HEK293 (cell line): ENCODE measurements around the gene ECI1.

Experiments
- BCL11B ChIP-seq: fragments of 450-650 bp; formaldehyde crosslinking; IDR thresholded peaks from 2 replicates; pipeline ENCODE4 v1.5.1; 2016; ENCODE audit warnings: low read depth, missing biosample characterization, missing genetic modification characterization
- HOXA7 ChIP-seq: sonication (generic); formaldehyde crosslinking; IDR thresholded peaks from 2 replicates; pipeline ENCODE4 v1.8.1; 2022; ENCODE audit warnings: missing genetic modification reagents, borderline replicate concordance
- KLF10 ChIP-seq: fragments of 450-650 bp; IDR thresholded peaks from 2 replicates; pipeline ENCODE4 v1.5.1; 2018; ENCODE audit warnings: missing biosample characterization, mild to moderate bottlenecking, missing genetic modification characterization
- ZBTB8A ChIP-seq: fragments of 450-650 bp; formaldehyde crosslinking; IDR thresholded peaks from 2 replicates; pipeline ENCODE4 v1.5.1; 2016; ENCODE audit warnings: missing biosample characterization, missing genetic modification characterization
- ZNF274 ChIP-seq, 2 experiments: fragments of 200-500 bp in 1 of 2; fragments of 450-650 bp in 1 of 2; sonication (Bioruptor generic) in 1 of 2; formaldehyde crosslinking in 1 of 2; IDR thresholded peaks; 2 replicates each; pipeline versions ENCODE4 v1.5.1 to v1.6.1; 2014 to 2016; ENCODE audit warnings: borderline replicate concordance in 1 of 2, inconsistent platforms in 1 of 2, low read length in 1 of 2, missing biosample characterization in 1 of 2, missing genetic modification characterization in 1 of 2
- TF ChIP-seq, protein P1 (sequence below): fragments of 450-650 bp; formaldehyde crosslinking; IDR thresholded peaks from 2 replicates; pipeline ENCODE4 v1.5.1; 2016; ENCODE audit warnings: missing biosample characterization, missing genetic modification characterization
- TF ChIP-seq, protein P2 (sequence below): fragments of 450-650 bp; formaldehyde crosslinking; IDR thresholded peaks from 2 replicates; pipeline ENCODE4 v1.5.1; 2016; ENCODE audit warnings: missing biosample characterization, missing genetic modification characterization
- TF ChIP-seq, protein P3 (sequence below): fragments of 450-650 bp; formaldehyde crosslinking; IDR thresholded peaks from 2 replicates; pipeline ENCODE4 v1.5.1; 2016; ENCODE audit warnings: missing biosample characterization, missing genetic modification characterization, borderline replicate concordance

DNA sequence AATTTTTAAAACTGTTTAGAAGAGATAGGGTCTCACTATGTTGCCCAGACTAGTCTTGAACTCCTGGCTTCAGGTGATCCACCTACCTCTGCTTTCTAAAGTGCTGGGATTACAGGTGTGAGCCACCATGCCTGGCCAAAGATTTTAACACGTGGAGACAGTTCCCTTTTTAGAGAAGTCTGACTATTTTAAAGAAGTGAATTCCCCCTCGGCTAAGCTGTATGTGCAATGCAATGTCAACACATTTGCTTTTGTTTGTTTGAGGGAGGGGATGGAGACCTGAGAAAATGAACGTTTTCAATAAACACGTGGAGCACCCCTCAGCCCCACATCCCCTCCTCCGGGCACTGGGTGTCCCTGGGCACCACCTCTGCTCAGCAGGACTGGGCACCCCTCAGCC is 30.9 kb upstream of the ECI1 start:
- TF ChIP-seq, protein P1, sequence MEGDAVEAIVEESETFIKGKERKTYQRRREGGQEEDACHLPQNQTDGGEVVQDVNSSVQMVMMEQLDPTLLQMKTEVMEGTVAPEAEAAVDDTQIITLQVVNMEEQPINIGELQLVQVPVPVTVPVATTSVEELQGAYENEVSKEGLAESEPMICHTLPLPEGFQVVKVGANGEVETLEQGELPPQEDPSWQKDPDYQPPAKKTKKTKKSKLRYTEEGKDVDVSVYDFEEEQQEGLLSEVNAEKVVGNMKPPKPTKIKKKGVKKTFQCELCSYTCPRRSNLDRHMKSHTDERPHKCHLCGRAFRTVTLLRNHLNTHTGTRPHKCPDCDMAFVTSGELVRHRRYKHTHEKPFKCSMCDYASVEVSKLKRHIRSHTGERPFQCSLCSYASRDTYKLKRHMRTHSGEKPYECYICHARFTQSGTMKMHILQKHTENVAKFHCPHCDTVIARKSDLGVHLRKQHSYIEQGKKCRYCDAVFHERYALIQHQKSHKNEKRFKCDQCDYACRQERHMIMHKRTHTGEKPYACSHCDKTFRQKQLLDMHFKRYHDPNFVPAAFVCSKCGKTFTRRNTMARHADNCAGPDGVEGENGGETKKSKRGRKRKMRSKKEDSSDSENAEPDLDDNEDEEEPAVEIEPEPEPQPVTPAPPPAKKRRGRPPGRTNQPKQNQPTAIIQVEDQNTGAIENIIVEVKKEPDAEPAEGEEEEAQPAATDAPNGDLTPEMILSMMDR (tag by site-specific recombination), result no peak
- TF ChIP-seq HOXA7 (CRISPR knock-in tag) (no peak), ZNF274 (IDR thresholded peaks at IDR 0.05; ENCODE audit: low read length) (no peak), ZNF274 (tag by site-specific recombination; IDR thresholded peaks at IDR 0.05; ENCODE audit: borderline replicate concordance) (no peak), ZBTB8A (tag by site-specific recombination) (no peak), BCL11B (no peak), KLF10 (no peak)
- TF ChIP-seq, protein P2, sequence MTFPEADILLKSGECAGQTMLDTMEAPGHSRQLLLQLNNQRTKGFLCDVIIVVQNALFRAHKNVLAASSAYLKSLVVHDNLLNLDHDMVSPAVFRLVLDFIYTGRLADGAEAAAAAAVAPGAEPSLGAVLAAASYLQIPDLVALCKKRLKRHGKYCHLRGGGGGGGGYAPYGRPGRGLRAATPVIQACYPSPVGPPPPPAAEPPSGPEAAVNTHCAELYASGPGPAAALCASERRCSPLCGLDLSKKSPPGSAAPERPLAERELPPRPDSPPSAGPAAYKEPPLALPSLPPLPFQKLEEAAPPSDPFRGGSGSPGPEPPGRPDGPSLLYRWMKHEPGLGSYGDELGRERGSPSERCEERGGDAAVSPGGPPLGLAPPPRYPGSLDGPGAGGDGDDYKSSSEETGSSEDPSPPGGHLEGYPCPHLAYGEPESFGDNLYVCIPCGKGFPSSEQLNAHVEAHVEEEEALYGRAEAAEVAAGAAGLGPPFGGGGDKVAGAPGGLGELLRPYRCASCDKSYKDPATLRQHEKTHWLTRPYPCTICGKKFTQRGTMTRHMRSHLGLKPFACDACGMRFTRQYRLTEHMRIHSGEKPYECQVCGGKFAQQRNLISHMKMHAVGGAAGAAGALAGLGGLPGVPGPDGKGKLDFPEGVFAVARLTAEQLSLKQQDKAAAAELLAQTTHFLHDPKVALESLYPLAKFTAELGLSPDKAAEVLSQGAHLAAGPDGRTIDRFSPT (tag by site-specific recombination), result no peak
- TF ChIP-seq, protein P3, sequence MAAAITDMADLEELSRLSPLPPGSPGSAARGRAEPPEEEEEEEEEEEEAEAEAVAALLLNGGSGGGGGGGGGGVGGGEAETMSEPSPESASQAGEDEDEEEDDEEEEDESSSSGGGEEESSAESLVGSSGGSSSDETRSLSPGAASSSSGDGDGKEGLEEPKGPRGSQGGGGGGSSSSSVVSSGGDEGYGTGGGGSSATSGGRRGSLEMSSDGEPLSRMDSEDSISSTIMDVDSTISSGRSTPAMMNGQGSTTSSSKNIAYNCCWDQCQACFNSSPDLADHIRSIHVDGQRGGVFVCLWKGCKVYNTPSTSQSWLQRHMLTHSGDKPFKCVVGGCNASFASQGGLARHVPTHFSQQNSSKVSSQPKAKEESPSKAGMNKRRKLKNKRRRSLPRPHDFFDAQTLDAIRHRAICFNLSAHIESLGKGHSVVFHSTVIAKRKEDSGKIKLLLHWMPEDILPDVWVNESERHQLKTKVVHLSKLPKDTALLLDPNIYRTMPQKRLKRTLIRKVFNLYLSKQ (tag by site-specific recombination), result no peak
